ENCODE results near the gene USP25. TPM values are rescaled to one million over a fixed set of nuclear protein-coding genes. Genes with fewer than 3 reads are reported as not detected.

The USP25 gene
- total RNA-seq, 1 experiment from 2014 or later: 26.1 TPM

GRCh38 chr21:15837645-15838044 lies 107.9 kb downstream of the USP25 start:
- intact Hi-C loops (cut with micrococcal nuclease; ENCODE audit: unreplicated experiment) (no loop called here), in situ Hi-C loops (cut with HindIII; ENCODE audit: low pct_unique_long_range_greater_than_20kb, low sequenced_read_pairs) (no loop called here)
- no peaks in the 10 kb centered on the region for H3K4me1 ChIP-seq (ENCODE audit: control insufficient read depth, insufficient read depth, low read length)
- no peak overlapping the region for H3K27ac ChIP-seq (ENCODE audit: low read length)
- no peaks in the 10 kb centered on the region for H3K27me3 ChIP-seq (ENCODE audit: control insufficient read depth, insufficient read depth, low read length)
- ChIA-PET POLR2A (no interaction called here), CTCF (no interaction called here)
- ATAC-seq (no peak), DNase-seq (ENCODE audit: low read depth, low spot score) (no peak)
- no peaks in the 10 kb centered on the region; the same call in 1 of the 2 replicates for H3K36me3 ChIP-seq (ENCODE audit: control insufficient read depth, insufficient read depth, low read length)
- TF ChIP-seq SIN3A (IDR thresholded peaks at IDR 0.05; ENCODE audit: borderline replicate concordance, insufficient read depth, low read depth, low read length): no peak
- TF ChIP-seq, protein P1, sequence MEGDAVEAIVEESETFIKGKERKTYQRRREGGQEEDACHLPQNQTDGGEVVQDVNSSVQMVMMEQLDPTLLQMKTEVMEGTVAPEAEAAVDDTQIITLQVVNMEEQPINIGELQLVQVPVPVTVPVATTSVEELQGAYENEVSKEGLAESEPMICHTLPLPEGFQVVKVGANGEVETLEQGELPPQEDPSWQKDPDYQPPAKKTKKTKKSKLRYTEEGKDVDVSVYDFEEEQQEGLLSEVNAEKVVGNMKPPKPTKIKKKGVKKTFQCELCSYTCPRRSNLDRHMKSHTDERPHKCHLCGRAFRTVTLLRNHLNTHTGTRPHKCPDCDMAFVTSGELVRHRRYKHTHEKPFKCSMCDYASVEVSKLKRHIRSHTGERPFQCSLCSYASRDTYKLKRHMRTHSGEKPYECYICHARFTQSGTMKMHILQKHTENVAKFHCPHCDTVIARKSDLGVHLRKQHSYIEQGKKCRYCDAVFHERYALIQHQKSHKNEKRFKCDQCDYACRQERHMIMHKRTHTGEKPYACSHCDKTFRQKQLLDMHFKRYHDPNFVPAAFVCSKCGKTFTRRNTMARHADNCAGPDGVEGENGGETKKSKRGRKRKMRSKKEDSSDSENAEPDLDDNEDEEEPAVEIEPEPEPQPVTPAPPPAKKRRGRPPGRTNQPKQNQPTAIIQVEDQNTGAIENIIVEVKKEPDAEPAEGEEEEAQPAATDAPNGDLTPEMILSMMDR (IDR thresholded peaks at IDR 0.05): no peak
- TF ChIP-seq TCF7L2 (IDR thresholded peaks at IDR 0.05; ENCODE audit: low read depth, low read length): no peak
- no peak for TF ChIP-seq REST (IDR thresholded peaks at IDR 0.05; ENCODE audit: insufficient read depth in 1 of 2, low read depth in 2 of 2, low read length in 1 of 2)
- no peak for TF ChIP-seq POLR2AphosphoS5 (IDR thresholded peaks at IDR 0.05; ENCODE audit: low read depth, low read length)
- no peak overlapping the region for H3K4me3 ChIP-seq (ENCODE audit: low read depth in 2 of 2, low read length in 2 of 2)
- no peaks in the 10 kb centered on the region for H3K9me3 ChIP-seq (ENCODE audit: control insufficient read depth, insufficient read depth, low read depth, low read length)
- BruUV-seq (replicated peaks): no TSS peak

DNA sequence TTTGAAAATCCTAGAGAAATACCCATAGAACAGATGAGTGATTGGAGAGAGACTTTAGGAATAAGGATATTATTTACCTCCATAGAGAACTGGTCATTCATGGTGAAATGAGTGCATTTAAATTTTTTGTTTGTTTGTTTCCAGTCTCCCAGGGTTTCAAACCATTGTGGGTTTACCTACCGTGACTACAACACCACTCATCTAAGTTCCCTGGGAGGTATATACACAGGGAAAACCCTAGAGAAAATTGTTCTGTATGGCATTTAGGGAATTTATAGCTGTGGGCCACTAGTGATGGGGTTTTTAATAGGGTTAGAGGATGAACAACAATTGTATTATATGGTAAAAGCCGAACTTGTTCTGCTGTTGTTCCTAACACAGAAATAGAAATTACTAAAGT lies 109.2 kb downstream of the USP25 start:
- H3K27ac ChIP-seq (ENCODE audit: low read length): no peak overlapping the region
- H3K36me3 ChIP-seq (ENCODE audit: control insufficient read depth, insufficient read depth, low read length): no peaks in the 10 kb centered on the region; the same call in 1 of the 2 replicates
- CTCF ChIA-PET: no interaction called here
- no peaks in the 10 kb centered on the region for H3K9me3 ChIP-seq (ENCODE audit: control insufficient read depth, insufficient read depth, low read depth, low read length)
- no peaks in the 10 kb centered on the region for H3K4me1 ChIP-seq (ENCODE audit: control insufficient read depth, insufficient read depth, low read length)
- BruUV-seq (replicated peaks): no TSS peak
- in situ Hi-C loops (cut with HindIII; ENCODE audit: low pct_unique_long_range_greater_than_20kb, low sequenced_read_pairs): no loop called here
- TF ChIP-seq, protein P1 (IDR thresholded peaks at IDR 0.05): no peak
- no peak for TF ChIP-seq POLR2AphosphoS5 (IDR thresholded peaks at IDR 0.05; ENCODE audit: low read depth, low read length)
- no peak for TF ChIP-seq TCF7L2 (IDR thresholded peaks at IDR 0.05; ENCODE audit: low read depth, low read length)
- TF ChIP-seq SIN3A (IDR thresholded peaks at IDR 0.05; ENCODE audit: borderline replicate concordance, insufficient read depth, low read depth, low read length): no peak
- TF ChIP-seq REST (IDR thresholded peaks at IDR 0.05; ENCODE audit: insufficient read depth in 1 of 2, low read depth in 2 of 2, low read length in 1 of 2): no peak
- DNase-seq (ENCODE audit: low read depth, low spot score) (no peak), ATAC-seq (no peak)
- POLR2A ChIA-PET: no interaction called here
- no peak overlapping the region for H3K4me3 ChIP-seq (ENCODE audit: low read depth in 2 of 2, low read length in 2 of 2)
- intact Hi-C loops (cut with micrococcal nuclease; ENCODE audit: unreplicated experiment): no loop called here
- no peaks in the 10 kb centered on the region for H3K27me3 ChIP-seq (ENCODE audit: control insufficient read depth, insufficient read depth, low read length)

All from Panc1 (cell line).